ENCODE data around the gene ICA1.

ICA1 gene

GRCh38 chr7:8161364-8161828 is 100.6 kb downstream of the ICA1 start:
- DNase-seq (ENCODE audit: low read depth in 1 of 2, low spot score in 1 of 2) = no peak

- no peak for DNase-seq (ENCODE audit: low read depth in 1 of 2, low spot score in 1 of 2)
These were observed 101.1 kb downstream of the ICA1 start for GRCh38 chr7:8160779-8161345.

GRCh38 chr7:8160250-8160649 is 101.7 kb downstream of the ICA1 start:
- no peak for DNase-seq (ENCODE audit: low read depth in 1 of 2, low spot score in 1 of 2)

DNA sequence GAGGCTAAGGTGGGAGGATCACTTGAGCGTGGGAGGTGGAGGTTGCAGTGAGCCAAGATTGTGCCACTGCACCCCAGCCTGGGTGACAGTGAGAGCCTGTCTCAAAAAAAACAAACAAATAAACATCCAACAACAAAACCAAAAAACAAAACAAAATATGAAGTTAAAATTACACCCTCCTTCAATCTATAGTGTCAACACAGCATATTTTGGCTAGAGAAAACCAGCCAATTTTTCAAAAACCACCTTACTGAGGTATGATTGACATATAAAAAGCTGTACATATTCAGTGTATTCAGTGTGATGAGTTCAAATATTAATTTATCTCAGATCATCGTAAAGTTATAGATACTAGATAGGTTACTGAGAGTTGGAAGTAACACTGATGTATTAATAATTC is 102.4 kb downstream of the ICA1 start:
- DNase-seq (ENCODE audit: low read depth in 1 of 2, low spot score in 1 of 2) = no peak

DNA sequence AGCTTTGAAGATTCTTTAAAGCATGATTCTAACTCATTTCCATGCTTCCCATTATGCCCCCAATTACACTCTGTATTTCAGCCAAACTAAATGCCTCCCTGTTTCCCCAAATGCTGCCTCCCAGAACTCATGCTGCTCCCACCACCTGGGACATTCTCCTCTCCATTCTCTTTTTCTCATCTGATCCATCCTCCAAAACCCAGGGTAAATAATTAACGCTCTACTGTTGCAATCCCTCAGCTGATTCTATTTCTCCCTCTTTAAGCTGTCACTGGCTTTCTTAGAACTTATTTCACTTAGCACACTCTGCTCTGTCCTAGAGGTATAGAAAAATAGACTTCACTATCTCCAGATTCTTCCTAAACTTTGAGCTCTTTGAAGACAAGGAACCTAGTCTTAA is 104.7 kb downstream of the ICA1 start:
- DNase-seq (ENCODE audit: low read depth in 1 of 2, low spot score in 1 of 2) = no peak

DNA sequence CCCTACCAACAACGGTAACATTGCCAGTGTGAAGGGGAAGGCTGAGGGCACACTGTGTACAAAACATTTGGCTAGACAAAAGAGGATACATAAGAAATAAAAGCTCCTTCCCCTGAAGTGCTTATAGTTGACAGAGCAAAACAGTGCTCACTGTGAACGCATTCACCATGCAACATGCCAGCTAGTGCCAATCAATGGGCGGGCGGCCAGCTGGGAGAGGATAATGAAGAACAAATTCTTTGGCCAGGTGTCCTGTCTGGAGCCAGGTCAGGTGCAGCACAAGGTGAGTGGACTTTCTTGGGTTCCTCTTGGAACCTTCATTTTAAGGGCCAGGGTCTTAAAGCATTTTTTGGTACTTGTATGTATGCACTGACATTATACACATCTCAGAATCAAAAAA is 106.1 kb downstream of the ICA1 start:
- no peak for DNase-seq (ENCODE audit: low read depth in 1 of 2, low spot score in 1 of 2)

GRCh38 chr7:8154272-8154671 is 107.7 kb downstream of the ICA1 start:
- DNase-seq (ENCODE audit: low read depth in 1 of 2, low spot score in 1 of 2) = no peak

- no peak for DNase-seq (ENCODE audit: low read depth in 1 of 2, low spot score in 1 of 2)
These were observed 109.3 kb downstream of the ICA1 start for GRCh38 chr7:8152489-8153192.

DNA sequence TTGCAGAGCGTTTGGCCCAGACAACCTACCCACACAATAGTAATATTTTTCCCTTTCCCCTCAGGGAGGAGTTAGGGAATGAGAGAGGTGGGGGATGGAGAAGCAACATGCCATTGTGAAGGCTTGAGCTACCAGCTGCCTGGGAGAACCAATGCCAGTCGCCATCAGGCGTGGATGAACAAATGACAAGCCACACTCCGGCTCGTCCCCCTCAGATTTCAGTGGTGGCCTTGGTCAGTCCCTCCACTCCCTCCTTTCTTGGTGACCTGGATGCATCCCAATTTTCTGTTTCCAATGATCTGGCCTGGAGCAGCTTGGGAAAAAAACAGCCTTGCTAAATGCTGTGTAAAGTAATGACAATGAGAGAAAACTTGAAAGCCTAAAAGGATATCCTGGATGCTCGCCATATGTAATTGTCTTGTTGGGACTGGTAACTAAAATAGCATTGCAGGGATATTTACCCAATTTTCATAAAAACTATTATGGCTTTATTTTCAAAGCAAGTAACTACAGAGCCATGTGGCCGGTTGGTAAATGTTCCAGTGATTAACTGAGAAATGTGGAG is 110.7 kb downstream of the ICA1 start:
- no peak for DNase-seq (ENCODE audit: low read depth in 1 of 2, low spot score in 1 of 2)

- no peak for DNase-seq (ENCODE audit: low read depth in 1 of 2, low spot score in 1 of 2)
These were observed 112.7 kb downstream of the ICA1 start for GRCh38 chr7:8149222-8149621.

DNA sequence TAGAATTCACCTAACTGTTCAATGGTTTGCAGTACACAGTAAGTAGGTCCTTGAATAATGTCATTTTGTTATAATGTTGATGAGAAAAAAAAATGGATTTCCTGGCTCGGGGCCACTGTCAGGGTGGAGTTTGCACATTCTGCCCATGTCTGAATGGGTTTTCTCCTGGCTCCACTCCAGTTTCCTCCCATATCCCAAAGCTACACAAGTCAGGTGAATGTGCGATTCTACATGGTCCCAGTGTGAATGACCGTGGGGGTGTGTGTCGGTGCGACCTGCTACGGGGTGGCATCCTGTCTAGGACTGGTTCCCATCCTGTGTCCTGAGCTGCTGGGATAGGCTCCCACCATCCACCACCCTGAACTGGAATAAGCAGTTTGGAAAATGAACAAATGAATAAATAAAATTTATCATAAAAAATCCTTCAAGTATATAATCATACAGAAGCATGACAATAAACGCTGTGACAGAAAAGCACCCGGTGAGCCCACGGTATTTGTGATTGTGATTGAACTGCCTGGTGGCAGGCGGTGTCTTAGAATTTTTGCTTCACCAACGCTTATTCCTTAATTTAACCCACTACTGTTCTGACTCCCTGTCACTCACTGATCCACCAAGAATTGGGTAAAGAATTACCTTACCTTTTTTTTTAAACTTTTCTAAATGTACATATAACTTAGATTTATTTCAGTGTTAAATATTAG is 114.1 kb downstream of the ICA1 start:
- DNase-seq (ENCODE audit: low read depth in 1 of 2, low spot score in 1 of 2) = no peak

DNA sequence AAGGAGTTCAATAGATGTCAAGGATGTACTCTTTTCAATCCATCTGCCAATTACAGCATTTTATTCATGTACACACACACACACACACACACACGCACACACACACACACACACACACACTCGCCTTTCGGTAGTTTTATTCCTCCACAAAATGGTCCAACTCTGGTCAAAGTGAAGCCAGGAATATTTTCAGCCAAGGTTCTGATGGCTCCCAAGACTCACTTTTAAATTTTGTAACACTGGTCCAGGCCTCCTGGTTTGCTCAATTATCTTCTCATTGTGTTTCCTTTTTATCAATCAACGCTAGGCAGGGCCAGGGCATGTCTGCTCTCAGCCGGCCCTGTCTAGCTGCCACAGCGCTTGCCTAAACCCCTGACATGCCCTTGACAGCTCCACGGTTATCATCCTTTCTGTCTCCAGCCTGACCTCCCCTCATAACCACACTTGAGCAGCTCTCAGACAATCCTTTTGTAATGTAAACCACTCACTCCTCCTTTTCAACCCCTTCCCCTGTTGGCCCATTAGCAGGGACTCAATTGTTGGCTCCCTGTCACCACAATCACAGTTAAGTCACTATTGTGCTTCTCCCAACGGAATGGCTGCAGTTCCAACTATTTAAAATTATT is 115.1 kb downstream of the ICA1 start:
- no peak for DNase-seq (ENCODE audit: low read depth in 1 of 2, low spot score in 1 of 2)

DNA sequence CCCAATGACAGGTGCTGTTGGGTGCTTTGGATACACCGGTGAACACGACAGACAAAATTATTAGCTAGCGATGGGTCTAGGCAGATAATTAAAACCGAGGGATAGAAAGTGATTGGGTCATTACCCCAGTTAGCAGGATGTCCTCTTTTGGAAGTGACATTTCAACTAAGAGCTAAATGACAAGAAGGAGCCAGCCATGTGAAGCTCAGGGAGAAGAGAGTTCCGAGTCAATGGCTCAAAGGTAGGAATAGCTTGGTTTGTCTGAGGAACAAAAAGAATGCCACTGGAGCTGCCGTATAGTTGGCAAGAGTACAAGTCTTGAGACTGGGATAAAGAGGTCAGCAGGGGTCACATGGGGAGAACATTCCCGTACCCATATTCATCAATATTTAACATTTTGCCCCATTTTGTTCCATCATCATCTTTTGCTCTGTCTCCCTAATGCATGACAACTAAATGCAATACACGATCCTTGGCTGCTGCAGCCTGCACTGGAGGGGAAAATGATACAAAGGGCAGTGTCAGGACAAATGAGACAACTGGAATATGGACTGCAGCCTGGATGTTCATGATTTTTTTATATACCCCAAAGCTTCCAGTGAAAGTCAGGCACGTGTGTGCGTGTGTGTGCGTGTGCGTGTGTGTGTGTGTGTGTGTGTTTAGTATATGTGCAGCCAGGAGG is 115.7 kb downstream of the ICA1 start:
- DNase-seq (ENCODE audit: low read depth in 1 of 2, low spot score in 1 of 2) = no peak

GRCh38 chr7:8144856-8145255 is 117.1 kb downstream of the ICA1 start:
- no peak for DNase-seq (ENCODE audit: low read depth in 1 of 2, low spot score in 1 of 2)

- DNase-seq (ENCODE audit: low read depth in 1 of 2, low spot score in 1 of 2) = no peak
These were observed 118.7 kb downstream of the ICA1 start for GRCh38 chr7:8143151-8143874.

GRCh38 chr7:8142477-8142876 is 119.5 kb downstream of the ICA1 start:
- no peak for DNase-seq (ENCODE audit: low read depth in 1 of 2, low spot score in 1 of 2)

GRCh38 chr7:8141070-8141469 is 120.9 kb downstream of the ICA1 start:
- DNase-seq (ENCODE audit: low read depth in 1 of 2, low spot score in 1 of 2) = no peak

GRCh38 chr7:8136051-8136730 is 125.8 kb downstream of the ICA1 start:
- no peak for DNase-seq (ENCODE audit: low read depth in 1 of 2, low spot score in 1 of 2)

GRCh38 chr7:8135417-8135816 is 126.5 kb downstream of the ICA1 start:
- no peak for DNase-seq (ENCODE audit: low read depth in 1 of 2, low spot score in 1 of 2)

Data from activated CD4-positive, alpha-beta T cell treated with anti-CD3 and anti-CD28 coated beads, Interleukin-2, amount 50 U/mL, for 24 hours (primary cell).